Hematopoietic multipotent progenitor cell treated with erythropoietin and hydrocortisone succinate and interleukin-3 and kit ligand, for 6 days (in vitro differentiated cells): ENCODE results near the gene AARS2.

Experiments
- DNase-seq: peaks from one replicate; pipeline ENCODE4 v3.0.0-alpha.2; 2015

The AARS2 gene

DNA sequence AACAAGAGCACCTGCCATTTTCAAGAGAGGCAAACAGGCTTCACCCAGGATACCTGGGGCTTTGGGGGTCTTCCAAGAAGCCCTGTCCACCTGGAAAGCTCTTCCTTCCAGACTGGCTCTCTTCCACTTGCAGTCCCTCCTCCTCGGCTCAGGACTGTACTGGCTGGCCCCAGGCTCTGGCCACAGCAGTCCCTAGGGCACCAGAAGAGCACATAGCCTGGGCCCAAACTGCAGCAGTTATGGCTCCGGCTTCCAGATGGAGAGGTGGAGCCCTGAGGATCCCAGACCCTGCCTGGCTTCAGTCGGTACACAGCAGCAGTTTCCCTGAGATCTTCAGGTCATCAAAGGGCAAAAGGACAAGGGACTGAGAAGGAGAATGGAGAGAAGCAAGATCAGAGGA, 54.2 kb downstream of the AARS2 start:
- no peak for DNase-seq

DNA sequence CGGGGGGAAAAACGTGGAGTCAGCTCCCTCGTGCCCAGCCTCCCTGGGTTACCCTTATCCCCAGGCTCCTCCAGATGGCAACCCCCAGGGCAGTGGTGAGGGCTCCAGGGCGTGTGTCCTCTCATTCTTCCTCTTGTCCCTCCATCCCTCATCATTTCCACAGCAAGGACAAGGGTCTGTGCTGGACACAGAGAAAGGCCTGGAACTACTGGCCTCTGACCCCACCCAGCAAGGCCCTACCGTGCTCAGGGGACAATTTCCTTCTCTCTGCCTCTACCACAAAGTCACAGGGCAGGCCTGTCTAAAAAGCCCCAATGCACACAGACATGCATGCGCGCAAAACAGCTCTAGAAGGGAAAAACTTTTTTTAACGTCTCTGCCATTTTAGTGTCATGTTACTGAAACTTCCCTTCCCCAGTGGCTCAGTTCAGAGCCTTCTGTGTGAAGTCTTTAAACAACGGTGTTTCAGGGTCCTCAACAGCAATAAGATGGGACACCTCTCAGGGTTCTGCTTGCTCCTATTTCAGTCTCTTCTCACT, 54.8 kb downstream of the AARS2 start:
- no peak for DNase-seq

DNA sequence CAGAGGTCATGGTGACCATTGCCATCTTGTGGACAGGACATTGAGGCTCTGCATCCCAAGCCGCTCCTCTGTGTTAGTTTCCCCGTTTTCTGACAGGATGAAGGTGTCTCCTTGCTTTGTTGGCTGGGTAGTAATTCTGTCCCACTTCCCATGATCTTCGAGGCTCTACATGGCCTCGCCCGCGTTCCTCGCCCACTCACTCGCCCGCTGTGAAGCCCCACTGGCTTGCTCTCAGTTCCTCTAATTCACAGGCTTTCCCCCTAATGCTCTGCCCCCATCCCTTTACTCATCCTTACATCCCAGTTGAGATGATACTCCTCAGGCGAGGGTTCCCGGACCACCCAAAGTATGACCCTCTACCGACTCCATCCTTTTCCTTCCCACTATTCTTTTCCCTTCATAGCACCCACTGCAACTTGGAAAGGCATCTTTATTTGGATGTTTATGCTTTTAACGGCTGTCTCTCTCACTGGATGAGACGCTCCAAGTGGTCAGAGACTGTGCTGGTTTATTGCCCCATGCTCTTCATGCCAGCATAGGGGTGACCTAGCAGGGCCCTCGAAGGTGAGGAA, 55.3 kb downstream of the AARS2 start:
- no peak for DNase-seq

DNA sequence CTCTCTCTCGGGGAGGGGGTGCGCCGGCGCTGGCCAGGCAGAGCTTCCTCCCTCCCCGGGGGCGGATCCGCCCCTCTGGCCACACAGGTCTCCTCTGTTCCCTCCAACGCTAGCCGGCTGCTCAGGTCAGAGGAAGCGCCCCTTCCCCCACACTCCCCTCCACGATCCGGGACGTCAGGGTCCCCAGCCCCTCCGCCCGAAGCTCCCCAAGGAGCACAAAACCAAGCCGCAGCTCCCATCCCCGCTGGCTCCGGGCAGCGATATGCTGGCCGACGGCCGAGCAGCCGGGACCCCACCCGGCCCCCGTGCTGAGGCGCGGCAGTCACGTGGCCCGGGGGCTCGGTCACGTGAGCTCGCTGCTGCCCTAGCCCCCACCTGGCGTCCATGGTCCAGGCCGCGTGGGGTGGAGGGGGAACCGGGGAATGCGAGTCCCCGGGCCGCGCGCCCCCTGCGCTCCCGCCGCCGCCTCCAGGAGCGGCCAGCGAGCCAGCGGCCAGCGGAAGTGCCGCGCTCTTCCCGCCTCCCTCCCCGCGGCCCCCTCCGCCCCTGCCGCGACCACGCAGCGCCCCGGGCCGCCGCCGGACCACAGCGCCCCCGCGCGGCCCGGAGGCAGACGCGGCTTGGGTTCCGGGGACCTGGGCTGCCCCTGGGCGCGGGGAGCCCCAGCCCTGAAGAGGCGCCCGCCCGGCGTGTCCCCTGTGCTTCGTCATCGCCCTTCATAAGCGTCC, 56.0 kb downstream of the AARS2 start, which contains the start of gene SLC35B2:
Gene SLC35B2 (minus strand): TSS at position 504 of the 728 bp plus-strand sequence. CDS start 118 bp downstream, at position 386.
- DNase-seq = peak; percentile 76

DNA sequence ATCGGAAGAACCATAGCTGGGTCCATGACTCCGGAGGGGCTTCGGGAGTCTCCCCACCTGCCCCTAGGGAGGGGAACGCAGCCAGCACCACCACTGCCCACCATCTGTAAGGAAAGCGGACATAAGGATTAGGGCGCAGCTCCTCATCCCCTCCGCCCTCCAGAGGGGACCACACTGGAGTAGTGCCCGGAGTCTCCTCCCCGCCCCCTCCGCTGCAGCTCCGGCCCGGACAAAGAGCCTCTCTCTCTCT, 56.4 kb downstream of the AARS2 start:
- no peak for DNase-seq

DNA sequence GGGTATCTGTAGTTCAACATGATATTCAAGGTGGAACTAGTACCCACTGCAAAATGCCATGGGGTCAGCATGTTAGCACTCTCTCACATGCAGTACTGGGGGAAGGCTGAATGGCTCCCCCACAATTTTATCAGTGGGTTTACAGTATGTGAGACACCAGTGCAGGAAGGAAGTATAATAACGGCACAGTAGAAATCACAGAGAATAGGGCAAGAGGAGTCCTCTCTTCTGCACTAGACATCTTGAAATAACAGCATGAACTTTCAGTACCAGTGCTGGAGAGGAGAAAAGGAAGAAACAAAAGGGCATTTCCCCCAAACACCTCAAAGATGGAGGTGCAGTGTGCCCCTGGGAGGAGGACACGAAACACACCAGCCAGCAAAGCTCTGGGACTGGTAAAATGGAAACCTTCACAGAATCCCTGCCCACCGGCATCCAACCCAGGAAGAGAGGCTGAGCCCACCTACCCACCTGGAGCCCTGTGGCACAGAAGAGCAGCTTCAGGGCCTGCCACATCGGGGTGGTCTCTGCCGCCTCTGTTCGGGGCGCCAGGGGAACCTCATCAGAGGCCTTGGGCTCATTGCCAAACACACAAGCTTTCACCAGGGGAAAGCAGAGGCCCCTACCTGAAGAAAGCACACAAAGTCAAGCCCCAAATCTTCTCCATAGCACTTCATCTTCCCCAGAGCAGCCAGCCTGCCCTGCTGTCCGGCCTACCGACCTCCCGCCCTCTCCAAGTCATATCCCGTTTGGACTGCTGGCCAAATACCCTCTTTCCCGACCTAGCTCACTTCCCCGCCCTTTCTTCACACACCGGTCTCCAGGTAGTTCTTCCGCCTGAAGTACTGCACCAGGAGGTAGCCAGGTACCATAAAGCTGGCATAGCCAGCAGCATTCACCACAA, 57.0 kb downstream of the AARS2 start:
- DNase-seq = peak; percentile 62

DNA sequence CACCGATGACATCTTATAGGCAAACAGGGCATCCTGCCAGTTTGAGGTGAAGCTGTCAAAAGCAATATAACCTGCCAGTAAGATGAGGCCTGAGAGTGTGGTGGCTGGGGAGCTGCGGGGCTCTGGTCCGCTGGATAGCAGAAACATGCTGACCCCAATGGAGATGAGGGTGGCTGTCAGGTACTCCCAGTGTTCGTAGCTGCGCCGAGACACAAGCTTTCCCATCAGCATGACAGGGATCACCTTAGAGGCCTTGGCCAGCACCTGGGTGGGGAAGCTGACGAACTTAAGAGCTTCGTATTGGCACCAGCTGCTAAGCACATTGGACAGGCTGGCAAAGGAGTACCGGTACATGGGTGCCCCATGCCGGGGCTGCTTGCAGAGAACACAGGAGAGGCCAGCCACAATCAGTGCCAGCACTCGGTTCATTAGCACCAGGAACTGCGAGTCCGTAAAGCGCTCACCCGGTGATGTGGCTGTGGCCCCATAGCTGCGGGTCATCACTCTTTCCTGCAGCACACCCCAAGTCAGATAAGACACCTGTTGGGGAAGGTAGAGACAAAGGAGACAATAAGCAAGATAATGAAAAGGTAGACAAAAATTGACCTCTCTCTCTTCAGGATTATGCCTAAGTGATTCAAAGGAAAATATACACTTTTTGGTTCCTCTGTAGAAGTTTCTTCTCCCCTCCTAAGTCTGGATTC, 57.9 kb downstream of the AARS2 start:
- peak; percentile 45 for DNase-seq

DNA sequence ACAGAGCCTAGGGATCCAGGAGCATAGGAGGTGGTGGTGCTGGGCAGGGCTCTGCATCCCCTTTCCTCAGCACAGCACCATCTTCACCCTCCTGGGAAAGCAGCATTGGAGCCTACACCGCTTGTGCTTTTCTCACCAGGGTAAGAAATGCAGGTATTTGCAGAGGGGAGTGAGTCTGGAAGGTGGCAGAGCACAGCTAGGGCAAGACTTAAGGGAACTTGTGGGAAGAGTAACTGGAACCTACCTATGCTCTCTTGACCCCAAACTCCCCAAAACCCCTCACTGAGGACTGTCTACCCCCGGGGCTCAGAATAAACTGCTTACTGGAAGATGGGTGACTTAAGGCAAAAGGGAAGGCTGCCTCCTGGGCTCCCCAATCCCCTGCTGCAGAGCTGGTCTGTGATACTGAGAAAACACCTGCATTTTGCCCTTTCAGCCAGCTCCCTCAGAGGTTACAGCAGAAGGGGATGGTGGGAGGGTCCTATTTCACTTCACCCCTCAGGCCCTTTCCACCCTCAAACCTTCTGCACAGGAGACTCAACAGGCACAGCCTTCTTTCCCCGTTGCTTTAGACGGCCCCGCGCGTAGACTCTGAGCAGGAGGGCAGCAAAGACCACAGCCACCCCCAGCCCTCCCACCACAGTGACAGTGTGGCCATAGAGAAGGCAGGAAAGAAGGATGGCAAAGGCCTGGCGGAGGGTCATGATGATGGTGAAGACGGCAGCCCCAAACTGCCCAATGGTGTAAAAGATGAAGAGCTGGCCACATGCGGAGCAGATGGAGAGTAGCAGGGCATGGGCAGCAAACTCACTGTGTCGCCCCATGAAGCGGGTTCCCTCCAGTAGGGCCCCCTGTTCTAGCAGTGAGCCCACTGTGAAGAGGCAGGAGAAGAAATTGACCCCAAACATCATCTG, 58.7 kb downstream of the AARS2 start:
- no peak for DNase-seq

DNA sequence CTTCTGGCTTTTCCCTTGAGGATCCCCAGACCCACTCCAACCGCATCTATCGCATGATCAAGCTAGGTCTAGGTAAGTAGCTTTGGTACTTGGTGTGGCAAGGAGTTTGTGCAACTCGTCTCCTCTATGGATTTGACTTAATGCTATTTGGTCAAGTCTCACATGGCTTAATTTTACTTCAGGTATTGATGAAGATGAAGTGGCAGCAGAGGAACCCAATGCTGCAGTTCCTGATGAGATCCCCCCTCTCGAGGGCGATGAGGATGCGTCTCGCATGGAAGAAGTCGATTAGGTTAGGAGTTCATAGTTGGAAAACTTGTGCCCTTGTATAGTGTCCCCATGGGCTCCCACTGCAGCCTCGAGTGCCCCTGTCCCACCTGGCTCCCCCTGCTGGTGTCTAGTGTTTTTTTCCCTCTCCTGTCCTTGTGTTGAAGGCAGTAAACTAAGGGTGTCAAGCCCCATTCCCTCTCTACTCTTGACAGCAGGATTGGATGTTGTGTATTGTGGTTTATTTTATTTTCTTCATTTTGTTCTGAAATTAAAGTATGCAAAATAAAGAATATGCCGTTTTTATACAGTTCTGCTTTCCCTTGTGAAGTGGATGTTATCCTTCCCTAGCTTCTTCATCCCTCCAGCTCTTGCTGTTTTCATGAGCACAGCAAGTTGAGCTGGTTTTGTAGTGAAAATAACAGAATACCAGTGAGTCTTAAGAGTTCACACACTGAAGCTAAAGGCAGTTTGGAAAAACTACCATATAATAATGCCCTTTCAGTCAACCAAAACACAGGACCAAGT, 59.6 kb downstream of the AARS2 start:
- DNase-seq = peak; percentile 86

DNA sequence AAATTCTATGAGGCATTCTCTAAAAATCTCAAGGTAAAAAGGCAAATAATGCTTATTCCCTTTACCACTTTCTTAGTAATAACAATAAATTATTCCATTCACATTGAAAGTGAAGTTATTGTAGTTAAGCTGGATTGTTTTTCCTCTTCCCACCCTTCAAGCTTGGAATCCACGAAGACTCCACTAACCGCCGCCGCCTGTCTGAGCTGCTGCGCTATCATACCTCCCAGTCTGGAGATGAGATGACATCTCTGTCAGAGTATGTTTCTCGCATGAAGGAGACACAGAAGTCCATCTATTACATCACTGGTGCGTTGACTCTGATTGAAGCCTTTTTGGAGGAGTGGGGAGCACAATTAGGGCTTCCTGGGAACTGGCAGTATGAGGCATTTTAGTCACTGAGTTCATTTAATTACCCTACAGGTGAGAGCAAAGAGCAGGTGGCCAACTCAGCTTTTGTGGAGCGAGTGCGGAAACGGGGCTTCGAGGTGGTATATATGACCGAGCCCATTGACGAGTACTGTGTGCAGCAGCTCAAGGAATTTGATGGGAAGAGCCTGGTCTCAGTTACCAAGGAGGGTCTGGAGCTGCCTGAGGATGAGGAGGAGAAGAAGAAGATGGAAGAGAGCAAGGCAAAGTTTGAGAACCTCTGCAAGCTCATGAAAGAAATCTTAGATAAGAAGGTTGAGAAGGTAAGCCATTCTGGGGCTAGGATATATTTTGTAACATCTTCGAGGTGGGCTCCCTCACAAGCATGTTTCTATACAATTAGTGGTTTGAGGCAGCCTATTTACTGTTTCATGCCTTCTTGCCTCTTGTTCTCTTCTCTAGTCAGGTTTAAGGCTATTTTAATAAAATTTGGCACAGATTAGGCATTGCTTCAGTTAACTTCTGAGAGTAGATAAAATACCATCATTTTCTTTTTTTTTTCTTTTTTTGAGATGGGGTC, 61.3 kb downstream of the AARS2 start:
- no peak for DNase-seq

DNA sequence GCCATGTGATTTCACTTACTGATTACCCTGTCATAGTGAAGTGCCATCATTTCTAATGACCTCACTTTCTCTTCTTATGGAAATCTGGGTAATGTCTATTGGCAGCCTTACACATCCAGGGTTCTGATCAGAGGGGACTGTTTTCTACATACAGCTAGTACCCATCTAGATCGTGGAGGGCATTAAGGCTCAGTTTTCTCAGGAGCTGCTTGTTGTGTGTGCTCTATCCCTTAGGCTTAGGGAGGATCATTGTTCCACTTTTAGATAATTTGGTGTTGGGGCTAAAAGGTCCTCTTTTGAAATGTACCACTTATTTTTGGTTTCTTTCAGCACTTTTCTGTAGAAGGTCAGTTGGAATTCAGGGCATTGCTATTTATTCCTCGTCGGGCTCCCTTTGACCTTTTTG, 62.4 kb downstream of the AARS2 start:
- DNase-seq = peak; percentile 45

DNA sequence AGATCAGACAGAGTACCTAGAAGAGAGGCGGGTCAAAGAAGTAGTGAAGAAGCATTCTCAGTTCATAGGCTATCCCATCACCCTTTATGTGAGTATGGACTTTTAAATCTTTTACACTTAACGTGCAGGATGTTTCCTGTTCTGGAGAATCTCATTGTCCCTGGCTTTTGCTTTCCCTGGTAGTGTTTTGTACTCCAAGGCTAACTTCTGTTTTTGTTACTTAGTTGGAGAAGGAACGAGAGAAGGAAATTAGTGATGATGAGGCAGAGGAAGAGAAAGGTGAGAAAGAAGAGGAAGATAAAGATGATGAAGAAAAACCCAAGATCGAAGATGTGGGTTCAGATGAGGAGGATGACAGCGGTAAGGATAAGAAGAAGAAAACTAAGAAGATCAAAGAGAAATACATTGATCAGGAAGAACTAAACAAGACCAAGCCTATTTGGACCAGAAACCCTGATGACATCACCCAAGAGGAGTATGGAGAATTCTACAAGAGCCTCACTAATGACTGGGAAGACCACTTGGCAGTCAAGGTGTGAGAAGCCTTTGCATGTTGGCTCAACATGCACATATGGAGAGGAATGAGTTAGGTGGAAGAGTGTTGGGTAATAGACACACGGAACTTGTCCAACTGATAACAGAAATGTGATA, 63.0 kb downstream of the AARS2 start:
- no peak for DNase-seq
